Common myeloid progenitor, CD34-positive (primary cell): ENCODE results near the gene IL1RAP.

ENCODE experiments used
- CTCF ChIA-PET: fragments of 350-600 bp; sonication (Branson Sonifier 250); formaldehyde crosslinking; loops from one replicate; lab custom pipeline; 2021; ENCODE audit warnings: antibody characterized with exemption; lab: Charles Lee
- POLR2A ChIA-PET: fragments of 350-600 bp; sonication (Branson Sonifier 250); formaldehyde crosslinking; loops from one replicate; lab custom pipeline; 2021; ENCODE audit warnings: antibody characterized with exemption; lab: Charles Lee
- DNase-seq, 3 donors: peaks; one replicate each; pipeline versions ENCODE4 v3.0.0 to v3.0.0-alpha.2; 2013
- H3K27ac ChIP-seq, 2 experiments: 1 replicate in 1 of 2; 2 replicates in 1 of 2; pipeline ENCODE4 v1.7.0; 2013; ENCODE audit warnings: inconsistent platforms in 2 of 2, low read length in 2 of 2, mild to moderate bottlenecking in 2 of 2, low read depth in 1 of 2, moderate library complexity in 1 of 2; ENCODE audit not compliant: severe bottlenecking in 2 of 2, insufficient read depth in 1 of 2, poor library complexity in 1 of 2
- H3K27me3 ChIP-seq, 5 experiments: replicated peaks in 2 of 5; 1 replicate in 3 of 5; 2 replicates in 2 of 5; pipeline versions ENCODE4 v1.6.1 to v1.7.0; 2013; ENCODE audit warnings: low read length in 4 of 5, mild to moderate bottlenecking in 2 of 5, moderate library complexity in 2 of 5, inconsistent platforms in 1 of 5; ENCODE audit not compliant: insufficient read depth in 5 of 5, control insufficient read depth in 4 of 5
- H3K36me3 ChIP-seq, 4 experiments: 1 replicate in 2 of 4; 2 replicates in 2 of 4; pipeline versions ENCODE4 v1.6.1 to v1.7.0; 2013; ENCODE audit warnings: low read length in 3 of 4, control low read depth in 1 of 4, mild to moderate bottlenecking in 1 of 4; ENCODE audit not compliant: control insufficient read depth in 4 of 4, insufficient read depth in 4 of 4
- H3K4me1 ChIP-seq, 4 experiments: 1 replicate in 3 of 4; 2 replicates in 1 of 4; pipeline versions ENCODE4 v1.6.1 to v1.7.1; 2013; ENCODE audit warnings: low read length in 3 of 4, mild to moderate bottlenecking in 3 of 4, control low read depth in 1 of 4, inconsistent platforms in 1 of 4, moderate library complexity in 1 of 4; ENCODE audit not compliant: control insufficient read depth in 4 of 4, insufficient read depth in 4 of 4; ENCODE audit errors: control extremely low read depth in 1 of 4
- H3K4me3 ChIP-seq, 7 experiments: 1 replicate in 4 of 7; 2 replicates in 3 of 7; pipeline versions ENCODE4 v1.5.1 to v1.7.0; 2013; ENCODE audit warnings: mild to moderate bottlenecking in 7 of 7, low read length in 6 of 7, moderate library complexity in 6 of 7, inconsistent platforms in 2 of 7, low read depth in 2 of 7, control low read depth in 1 of 7; ENCODE audit not compliant: insufficient read depth in 4 of 7, control insufficient read depth in 1 of 7; ENCODE audit errors: extremely low read depth in 1 of 7
- H3K9me3 ChIP-seq, 5 experiments: 1 replicate in 4 of 5; 2 replicates in 1 of 5; pipeline versions ENCODE4 v1.6.1 to v1.7.1; 2013; ENCODE audit warnings: low read length in 4 of 5, mild to moderate bottlenecking in 2 of 5, inconsistent platforms in 1 of 5, low read depth in 1 of 5, moderate library complexity in 1 of 5; ENCODE audit not compliant: control insufficient read depth in 4 of 5, insufficient read depth in 2 of 5; ENCODE audit errors: control extremely low read depth in 1 of 5
- WGBS: methylation state at CpG from one replicate; pipeline ENCODE4 v1.1.5; 2013; ENCODE audit not compliant: insufficient coverage; 5-methylcytosine and 5-hydroxymethylcytosine counted together

IL1RAP gene

GRCh38 chr3:190526787-190527762, 13.2 kb downstream of the IL1RAP start:
- H3K9me3 ChIP-seq = peaks cover 0 to 5% (median 2%) of the 10 kb centered on the region in 5 experiments
- CTCF ChIA-PET = interaction anchor here (0.6 to 1.6 kb wide), 3 partner anchors 12 to 28 kb away, joined by 3 to 7 read pairs (median 4); no protein-coding TSS in a partner anchor
- no peak overlapping the region for H3K27ac ChIP-seq
- peaks cover 0 to 28% (median 5%) of the 10 kb centered on the region in 4 experiments for H3K4me1 ChIP-seq
- peaks cover 0 to 9% (median 0%) of the 10 kb centered on the region in 5 experiments for H3K27me3 ChIP-seq
- WGBS = 100% methylated on average over 4 of the region's 5 CpGs
- DNase-seq = no peak
- peaks cover 0 to 11% (median 0%) of the 10 kb centered on the region in 4 experiments for H3K36me3 ChIP-seq
- H3K4me3 ChIP-seq = no peak overlapping the region
- POLR2A ChIA-PET = no interaction called here

GRCh38 chr3:190528706-190529105, 14.8 kb downstream of the IL1RAP start:
- POLR2A ChIA-PET = no interaction called here
- Histone ChIP-seq H3K27me3 (peaks cover 0 to 9% (median 0%) of the 10 kb centered on the region in 5 experiments), H3K9me3 (peaks cover 0 to 1% (median 0%) of the 10 kb centered on the region in 5 experiments), H3K4me3 (no peak overlapping the region), H3K4me1 (peaks cover 2 to 41% (median 14%) of the 10 kb centered on the region in 4 experiments), H3K27ac (no peak overlapping the region), H3K36me3 (peaks cover 0 to 11% (median 0%) of the 10 kb centered on the region in 4 experiments)
- WGBS = 7% methylated on average over 2 of the region's 3 CpGs
- DNase-seq = peak in 2 of 3 donors; percentile 36 to 52
- CTCF ChIA-PET = interaction anchor here (0.7 kb wide), 1 partner anchor 14 kb away, joined by 3 read pairs; no protein-coding TSS in a partner anchor

- H3K4me3 ChIP-seq = no peak overlapping the region
- no peak overlapping the region for H3K27ac ChIP-seq
- H3K4me1 ChIP-seq = peaks cover 2 to 44% (median 14%) of the 10 kb centered on the region in 4 experiments
- H3K27me3 ChIP-seq = peaks cover 0 to 6% (median 0%) of the 10 kb centered on the region in 5 experiments
- H3K9me3 ChIP-seq = no peaks in the 10 kb centered on the region
- peaks cover 0 to 13% (median 0%) of the 10 kb centered on the region in 4 experiments for H3K36me3 ChIP-seq
- no peak for DNase-seq
- WGBS = 100% methylated on average over 3 of the region's 3 CpGs
- POLR2A ChIA-PET = no interaction called here
- CTCF ChIA-PET = interaction anchor here (1.1 to 1.5 kb wide), 2 partner anchors 32 to 161 kb away, joined by 3 to 5 read pairs; no protein-coding TSS in a partner anchor
Observed at GRCh38 chr3:190531406-190531805, 17.5 kb downstream of the IL1RAP start.

GRCh38 chr3:190532731-190533203, 18.9 kb downstream of the IL1RAP start:
- POLR2A ChIA-PET = no interaction called here

GRCh38 chr3:190533511-190534281, 19.8 kb downstream of the IL1RAP start:
- POLR2A ChIA-PET = no interaction called here
- H3K4me1 ChIP-seq = peaks cover 2 to 25% (median 13%) of the 10 kb centered on the region in 4 experiments

More at GRCh38 chr3:190532731-190533203, 18.9 kb downstream of the IL1RAP start:
- Histone ChIP-seq H3K27ac (no peak overlapping the region), H3K4me3 (no peak overlapping the region), H3K27me3 (no peaks in the 10 kb centered on the region), H3K9me3 (no peaks in the 10 kb centered on the region), H3K36me3 (peaks cover 0 to 6% (median 0%) of the 10 kb centered on the region in 4 experiments), H3K4me1 (peaks cover 2 to 34% (median 14%) of the 10 kb centered on the region in 4 experiments)
- CTCF ChIA-PET = interaction anchor here (0.8 to 1.2 kb wide), 2 partner anchors 18 to 164 kb away, joined by 3 read pairs; no protein-coding TSS in a partner anchor
- no peak for DNase-seq
- 63% methylated on average over 6 of the region's 7 CpGs for WGBS

GRCh38 chr3:190534386-190534785, 20.5 kb downstream of the IL1RAP start:
- Histone ChIP-seq H3K27ac (no peak overlapping the region), H3K27me3 (no peaks in the 10 kb centered on the region), H3K36me3 (peaks cover 0 to 6% (median 0%) of the 10 kb centered on the region in 4 experiments), H3K9me3 (no peaks in the 10 kb centered on the region), H3K4me1 (peaks cover 2 to 20% (median 9%) of the 10 kb centered on the region in 4 experiments), H3K4me3 (no peak overlapping the region)
- no peak for DNase-seq
- ChIA-PET POLR2A (no interaction called here), CTCF (no interaction called here)
- WGBS = 87% methylated on average over 4 of the region's 4 CpGs

More at GRCh38 chr3:190533511-190534281, 19.8 kb downstream of the IL1RAP start:
- Histone ChIP-seq H3K9me3 (no peaks in the 10 kb centered on the region), H3K36me3 (peaks cover 0 to 6% (median 0%) of the 10 kb centered on the region in 4 experiments), H3K27ac (no peak overlapping the region), H3K27me3 (no peaks in the 10 kb centered on the region), H3K4me3 (no peak overlapping the region)
- DNase-seq = peak in 2 of 3 donors; percentile 50 to 52
- CTCF ChIA-PET = interaction anchor here (0.6 to 0.7 kb wide), 2 partner anchors 169 to 526 kb away, joined by 3 read pairs; no protein-coding TSS in a partner anchor
- 19% methylated on average over 8 of the region's 13 CpGs for WGBS
